ENCODE results near the gene ASPSCR1. TPM values are rescaled to one million over a fixed set of nuclear protein-coding genes. Genes with fewer than 3 reads are reported as not detected.
A peak's percentile ranks its signal among the peaks of the same experiment; 100 is the strongest.

The ASPSCR1 gene
- total and polyA plus RNA-seq, 9 of the 15 experiments (the other 6 are each of a cell fraction or from before 2014, with no cell fraction given) = 0.90 to 36.9 (median 11.6) TPM

- TF ChIP-seq SFPQ (IDR thresholded peaks at IDR 0.05; ENCODE audit: low read depth, low read length) (no peak), ZBTB11 (CRISPR knock-in tag; IDR thresholded peaks at IDR 0.05) (no peak), SMC3 (conservative IDR thresholded peaks at IDR 0.05; ENCODE audit: insufficient read depth, low read depth, low read length) (no peak), KLF16 (IDR thresholded peaks at IDR 0.05) (no peak), STAT5B (CRISPR knock-in tag; IDR thresholded peaks at IDR 0.05) (no peak), WHSC1 (IDR thresholded peaks at IDR 0.05; ENCODE audit: low read length) (no peak), RERE (CRISPR knock-in tag; IDR thresholded peaks at IDR 0.05; ENCODE audit: borderline replicate concordance) (no peak), IFI16 (CRISPR knock-in tag; IDR thresholded peaks at IDR 0.05) (no peak), NR4A1 (CRISPR knock-in tag; IDR thresholded peaks at IDR 0.05) (no peak), NR4A1 (tag; IDR thresholded peaks at IDR 0.05) (no peak), CHD1 (IDR thresholded peaks at IDR 0.05; ENCODE audit: low read length) (peak; percentile 63), SMARCA5 (IDR thresholded peaks at IDR 0.05) (no peak), NFXL1 (CRISPR knock-in tag; IDR thresholded peaks at IDR 0.05) (no peak), NCOA2 (IDR thresholded peaks at IDR 0.05; ENCODE audit: partially characterized antibody in 2 of 2) (no peak), SOX6 (IDR thresholded peaks at IDR 0.05) (no peak), CBFA2T2 (conservative IDR thresholded peaks at IDR 0.05) (no peak), SRSF3 (IDR thresholded peaks at IDR 0.05; ENCODE audit: insufficient read depth, low read length) (no peak)
Observed at GRCh38 chr17:82023447-82024241, 46.2 kb downstream of the ASPSCR1 start (continued).

Measured in K562 (cell line).